HepG2 (cell line): ENCODE measurements around the gene ATP6V0A1. TPM values are rescaled to one million over a fixed set of nuclear protein-coding genes. Genes with fewer than 3 reads are reported as not detected.

Source experiments
- ATAC-seq: fragments of 200-7000 bp; cut with Tn5 transposase; 3 replicates; pipeline ENCODE4 v1.9.1; 2020; ENCODE audit warnings: mild to moderate bottlenecking, moderate library complexity
- BruUV-seq: library from RNA; stranded (reverse); fragments of 400-500 nt; replicated peaks from 2 replicates; lab custom pipeline; 2021; lab: Mats Ljungman, UMichigan
- CTCF ChIA-PET: fragments of 300-600 bp; formaldehyde crosslinking; extraction: SDS; loops from one replicate; lab custom pipeline; 2021; ENCODE audit warnings: low total read pairs, inconsistent platforms, low intra/inter-chr PET ratio; lab: Yijun Ruan, JAX
- POLR2A ChIA-PET: fragments of 350-600 bp; sonication (Branson Sonifier 250); formaldehyde crosslinking; loops from one replicate; lab custom pipeline; 2020; ENCODE audit warnings: antibody characterized with exemption, inconsistent platforms; lab: Yijun Ruan, JAX
- DNase-seq: peaks from one replicate; pipeline ENCODE4 v3.0.0-alpha.2; 2015; ENCODE audit warnings: low spot score
- FAIRE-seq: peaks from 3 replicates; lab custom pipeline; 2011; peaks lifted over from hg19 to GRCh38; lab: Jason Lieb, UNC
- H2AFZ ChIP-seq: one replicate; pipeline ENCODE4 v1.6.1; 2011; ENCODE audit warnings: low read length, inconsistent platforms
- H3K27ac ChIP-seq: fragments of 300-600 bp; 3 replicates; pipeline ENCODE4 v1.8.0; 2011; ENCODE audit warnings: mixed run types, mild to moderate bottlenecking, mixed read lengths, low read length, inconsistent platforms; ENCODE audit not compliant: insufficient read depth; ENCODE audit errors: extremely low read length
- H3K27me3 ChIP-seq, 2 experiments: fragments of 200-600 bp in 1 of 2; 2 replicates in 1 of 2; 3 replicates in 1 of 2; pipeline versions ENCODE4 v1.6.0 to v1.8.0; 2011; ENCODE audit warnings: low read length in 2 of 2, mild to moderate bottlenecking in 2 of 2, moderate library complexity in 2 of 2, inconsistent platforms in 1 of 2; ENCODE audit not compliant: insufficient read depth in 2 of 2, control insufficient read depth in 1 of 2
- H3K36me3 ChIP-seq, 2 experiments: fragments of 200-600 bp in 1 of 2; replicated peaks in 1 of 2; 2 replicates in 1 of 2; 3 replicates in 1 of 2; pipeline versions ENCODE4 v1.5.1 to v1.8.0; 2011; ENCODE audit warnings: low read length in 2 of 2, inconsistent platforms in 1 of 2; ENCODE audit not compliant: insufficient read depth in 2 of 2, control insufficient read depth in 1 of 2
- H3K4me1 ChIP-seq: 2 replicates; pipeline ENCODE4 v1.5.1; 2012; ENCODE audit warnings: low read length, inconsistent platforms; ENCODE audit not compliant: insufficient read depth
- H3K4me2 ChIP-seq: 2 replicates; pipeline ENCODE4 v1.6.0; 2011; ENCODE audit warnings: low read depth, low read length, inconsistent platforms
- H3K4me3 ChIP-seq, 3 experiments: fragments of 200-600 bp in 1 of 3; sonication (generic), shearing (Covaris generic) in 1 of 3; replicated peaks in 1 of 3; 2 replicates each; pipeline ENCODE4 v1.5.1; 2011 to 2016; ENCODE audit warnings: low read length in 3 of 3, inconsistent platforms in 2 of 3, low read depth in 2 of 3, mild to moderate bottlenecking in 2 of 3, control low read depth in 1 of 3, mixed read lengths in 1 of 3; ENCODE audit not compliant: insufficient read depth in 1 of 3
- H3K79me2 ChIP-seq: one replicate; pipeline ENCODE4 v1.6.1; 2011; ENCODE audit warnings: low read length, inconsistent platforms; ENCODE audit not compliant: insufficient read depth
- H3K9ac ChIP-seq: 2 replicates; pipeline ENCODE4 v1.6.0; 2011; ENCODE audit warnings: mild to moderate bottlenecking, low read depth, low read length, inconsistent platforms; ENCODE audit not compliant: insufficient read depth
- H3K9me3 ChIP-seq: 2 replicates; pipeline ENCODE4 v1.5.1; 2012; ENCODE audit warnings: mild to moderate bottlenecking, low read length
- H4K20me1 ChIP-seq: 2 replicates; pipeline ENCODE4 v1.6.0; 2011; ENCODE audit warnings: inconsistent platforms, mild to moderate bottlenecking, low read length, moderate library complexity; ENCODE audit not compliant: insufficient read depth
- EP300 ChIP-seq, 3 experiments: sonication (generic) in 1 of 3; formaldehyde crosslinking in 1 of 3; IDR thresholded peaks; 2 replicates each; pipeline versions ENCODE4 v1.5.1 to v1.6.1; 2011 to 2020; ENCODE audit warnings: low read depth in 2 of 3, low read length in 2 of 3, borderline replicate concordance in 1 of 3, improper control_type of control experiment in 1 of 3, mild to moderate bottlenecking in 1 of 3, missing genetic modification reagents in 1 of 3, moderate library complexity in 1 of 3
- GFI1 ChIP-seq: sonication (generic); formaldehyde crosslinking; IDR thresholded peaks from 2 replicates; pipeline ENCODE4 v1.5.0; 2020; ENCODE audit warnings: missing genetic modification reagents, mild to moderate bottlenecking, borderline replicate concordance
- KLF6 ChIP-seq: IDR thresholded peaks from 2 replicates; pipeline ENCODE4 v1.8.0; 2016; ENCODE audit warnings: missing biosample characterization, missing genetic modification reagents
- TRIM24 ChIP-seq: sonication (generic); formaldehyde crosslinking; IDR thresholded peaks from 2 replicates; pipeline ENCODE4 v1.8.0; 2022; ENCODE audit warnings: mild to moderate bottlenecking, missing genetic modification reagents
- ZMYM3 ChIP-seq: sonication (generic); formaldehyde crosslinking; IDR thresholded peaks from 2 replicates; pipeline ENCODE4 v1.5.1; 2020; ENCODE audit warnings: mild to moderate bottlenecking, missing genetic modification reagents
- ZNF367 ChIP-seq: sonication (generic); formaldehyde crosslinking; IDR thresholded peaks from 2 replicates; pipeline ENCODE4 v1.4.0; 2020; ENCODE audit warnings: missing genetic modification reagents, borderline replicate concordance
- ZNF446 ChIP-seq: sonication (generic); formaldehyde crosslinking; IDR thresholded peaks from 2 replicates; pipeline ENCODE4 v1.5.0; 2020; ENCODE audit warnings: mild to moderate bottlenecking, missing genetic modification reagents
- ZNF460 ChIP-seq: sonication (generic); formaldehyde crosslinking; IDR thresholded peaks from 2 replicates; pipeline ENCODE4 v1.5.1; 2020; ENCODE audit warnings: missing genetic modification reagents, mild to moderate bottlenecking, borderline replicate concordance
- ZNF674 ChIP-seq: sonication (generic); formaldehyde crosslinking; IDR thresholded peaks from 2 replicates; pipeline ENCODE4 v1.5.0; 2020; ENCODE audit warnings: low read depth, mild to moderate bottlenecking, missing genetic modification reagents
- WGBS: methylation state at CpG from one replicate; pipeline ENCODE4 v1.1.6; 2017; ENCODE audit warnings: low lambda C conversion rate; 5-methylcytosine and 5-hydroxymethylcytosine counted together
- in situ Hi-C: cut with HindIII; loops from 2 replicates; pipeline ENCODE4 v1.10.0; 2017; ENCODE audit warnings: low pct_unique_long_range_greater_than_20kb; ENCODE audit not compliant: extremely low pct_ligation_motif_present
- intact Hi-C: fragments of 100-400 bp; cut with micrococcal nuclease; formaldehyde crosslinking; loops from one replicate; pipeline ENCODE4 v1.10.0; 2022; ENCODE audit not compliant: unreplicated experiment
- polyA plus RNA-seq, 8 experiments: library from polyadenylated mRNA; depleted of rRNA in 3 of 8; stranded (reverse) in 7 of 8; unstranded in 1 of 8; fragments of >200 nt; fragmentation: Illumina TruSeq in 4 of 8; extraction: Trizol in 4 of 8; gene quantifications; 2 replicates each; pipeline versions ENCODE4 v1.2.1 to v1.2.3, GENCODE V29; 2011 to 2016; ENCODE audit warnings: low read depth in 4 of 8, missing spikeins in 1 of 8, mixed read lengths in 1 of 8; ENCODE audit not compliant: insufficient read depth in 1 of 8
- total RNA-seq, 5 experiments: library from RNA; depleted of rRNA; stranded (reverse); fragments of >200 nt; fragmentation: Illumina TruSeq; extraction: Trizol; gene quantifications; 2 replicates each; pipeline ENCODE4 v1.2.3, GENCODE V29; 2016; ENCODE audit warnings: low read depth in 1 of 5
- TF ChIP-seq, protein P1 (sequence below): sonication (generic); formaldehyde crosslinking; IDR thresholded peaks from 2 replicates; pipeline ENCODE4 v1.5.0; 2020; ENCODE audit warnings: mild to moderate bottlenecking, missing genetic modification reagents, moderate library complexity
- TF ChIP-seq, protein P2 (sequence below): sonication (generic); formaldehyde crosslinking; IDR thresholded peaks from 2 replicates; pipeline ENCODE4 v1.5.0; 2020; ENCODE audit warnings: missing genetic modification reagents
- TF ChIP-seq, protein P3 (sequence below): IDR thresholded peaks from 2 replicates; pipeline ENCODE4 v1.4.0; 2020; ENCODE audit warnings: mild to moderate bottlenecking, missing genetic modification reagents

The ATP6V0A1 gene
- total and polyA plus RNA-seq, 2 of the 13 experiments (the other 11 are each of a cell fraction or from before 2014, with no cell fraction given), result 27.9 to 54.1 TPM

DNA sequence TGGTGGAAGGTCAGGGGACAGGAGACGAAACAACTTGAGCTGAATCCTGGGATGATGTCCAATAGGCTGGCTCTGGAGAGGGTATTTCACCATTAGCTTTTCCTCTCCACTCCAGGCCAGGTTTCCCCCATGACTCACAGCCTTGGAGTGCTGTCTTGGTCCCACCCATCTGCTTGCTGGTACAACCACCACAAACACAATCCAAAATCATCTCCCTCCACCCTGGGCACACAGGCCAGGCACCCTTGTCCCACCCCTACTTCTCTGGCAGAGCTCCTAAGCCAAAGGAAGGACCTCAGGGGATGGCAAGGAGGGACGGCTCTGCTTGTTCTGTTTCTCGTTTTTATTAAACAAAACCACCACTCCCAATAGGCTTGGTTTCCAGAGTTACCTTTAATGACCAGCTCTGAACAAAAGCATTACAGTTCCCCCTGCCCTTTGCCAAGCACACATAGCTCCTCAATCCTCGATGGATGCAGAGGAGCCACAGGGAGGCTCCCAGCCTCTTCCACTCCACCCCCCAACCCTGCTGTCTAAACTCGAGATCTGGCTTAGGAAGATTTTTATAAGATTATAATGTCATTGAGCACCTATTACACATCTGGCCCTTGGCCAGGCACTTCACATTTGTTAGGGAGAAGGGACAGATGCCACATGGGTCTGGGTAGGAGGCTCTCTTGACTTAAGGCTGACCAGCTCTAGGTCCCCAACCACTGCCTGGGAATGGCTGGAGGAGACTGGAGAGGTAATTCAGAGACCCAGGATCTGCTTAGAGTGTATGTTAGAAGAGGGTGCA lies 49.0 kb upstream of the ATP6V0A1 start:
- DNase-seq (no peak), FAIRE-seq (no peak), ATAC-seq (no peak)
- Histone ChIP-seq H4K20me1 (no peaks in the 10 kb centered on the region), H3K79me2 (peaks cover 3% of the 10 kb centered on the region), H3K27me3 (no peaks in the 10 kb centered on the region), H3K4me3 (no peak overlapping the region), H3K27ac (no peak overlapping the region), H3K36me3 (peaks cover 6 to 8% of the 10 kb centered on the region in 2 experiments; a peak in 4 of 5 replicates), H2AFZ (no peak overlapping the region), H3K4me2 (no peak overlapping the region), H3K4me1 (0 out of 2 replicates have a peak, but pooled peaks cover 8% of the 10 kb centered on the region), H3K9me3 (no peaks in the 10 kb centered on the region), H3K9ac (no peak overlapping the region)
- intact Hi-C loops, result no loop called here
- in situ Hi-C loops, result no loop called here
- ChIA-PET POLR2A (interaction anchor here (0.5 kb wide), 1 partner anchor 116 kb away, joined by 3 read pairs; no protein-coding TSS in a partner anchor), CTCF (no interaction called here)
- no TSS peak for BruUV-seq
- WGBS, result 54% methylated on average over 5 of the region's 5 CpGs
- TF ChIP-seq TRIM24 (CRISPR knock-in tag) (no peak), ZNF674 (CRISPR knock-in tag) (no peak), ZNF367 (CRISPR knock-in tag) (no peak), GFI1 (CRISPR knock-in tag) (no peak), ZMYM3 (CRISPR knock-in tag) (no peak), ZNF446 (CRISPR knock-in tag) (no peak), ZNF460 (CRISPR knock-in tag) (no peak), KLF6 (CRISPR knock-in tag) (no peak), EP300 (IDR thresholded peaks at IDR 0.05; ENCODE audit: low read depth in 2 of 2, low read length in 2 of 2) (no peak), EP300 (CRISPR knock-in tag; IDR thresholded peaks at IDR 0.05; ENCODE audit: borderline replicate concordance) (no peak)
- TF ChIP-seq, protein P1, sequence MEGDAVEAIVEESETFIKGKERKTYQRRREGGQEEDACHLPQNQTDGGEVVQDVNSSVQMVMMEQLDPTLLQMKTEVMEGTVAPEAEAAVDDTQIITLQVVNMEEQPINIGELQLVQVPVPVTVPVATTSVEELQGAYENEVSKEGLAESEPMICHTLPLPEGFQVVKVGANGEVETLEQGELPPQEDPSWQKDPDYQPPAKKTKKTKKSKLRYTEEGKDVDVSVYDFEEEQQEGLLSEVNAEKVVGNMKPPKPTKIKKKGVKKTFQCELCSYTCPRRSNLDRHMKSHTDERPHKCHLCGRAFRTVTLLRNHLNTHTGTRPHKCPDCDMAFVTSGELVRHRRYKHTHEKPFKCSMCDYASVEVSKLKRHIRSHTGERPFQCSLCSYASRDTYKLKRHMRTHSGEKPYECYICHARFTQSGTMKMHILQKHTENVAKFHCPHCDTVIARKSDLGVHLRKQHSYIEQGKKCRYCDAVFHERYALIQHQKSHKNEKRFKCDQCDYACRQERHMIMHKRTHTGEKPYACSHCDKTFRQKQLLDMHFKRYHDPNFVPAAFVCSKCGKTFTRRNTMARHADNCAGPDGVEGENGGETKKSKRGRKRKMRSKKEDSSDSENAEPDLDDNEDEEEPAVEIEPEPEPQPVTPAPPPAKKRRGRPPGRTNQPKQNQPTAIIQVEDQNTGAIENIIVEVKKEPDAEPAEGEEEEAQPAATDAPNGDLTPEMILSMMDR, result no peak
- TF ChIP-seq, protein P2, sequence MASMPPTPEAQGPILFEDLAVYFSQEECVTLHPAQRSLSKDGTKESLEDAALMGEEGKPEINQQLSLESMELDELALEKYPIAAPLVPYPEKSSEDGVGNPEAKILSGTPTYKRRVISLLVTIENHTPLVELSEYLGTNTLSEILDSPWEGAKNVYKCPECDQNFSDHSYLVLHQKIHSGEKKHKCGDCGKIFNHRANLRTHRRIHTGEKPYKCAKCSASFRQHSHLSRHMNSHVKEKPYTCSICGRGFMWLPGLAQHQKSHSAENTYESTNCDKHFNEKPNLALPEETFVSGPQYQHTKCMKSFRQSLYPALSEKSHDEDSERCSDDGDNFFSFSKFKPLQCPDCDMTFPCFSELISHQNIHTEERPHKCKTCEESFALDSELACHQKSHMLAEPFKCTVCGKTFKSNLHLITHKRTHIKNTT, result no peak
- TF ChIP-seq, protein P3, sequence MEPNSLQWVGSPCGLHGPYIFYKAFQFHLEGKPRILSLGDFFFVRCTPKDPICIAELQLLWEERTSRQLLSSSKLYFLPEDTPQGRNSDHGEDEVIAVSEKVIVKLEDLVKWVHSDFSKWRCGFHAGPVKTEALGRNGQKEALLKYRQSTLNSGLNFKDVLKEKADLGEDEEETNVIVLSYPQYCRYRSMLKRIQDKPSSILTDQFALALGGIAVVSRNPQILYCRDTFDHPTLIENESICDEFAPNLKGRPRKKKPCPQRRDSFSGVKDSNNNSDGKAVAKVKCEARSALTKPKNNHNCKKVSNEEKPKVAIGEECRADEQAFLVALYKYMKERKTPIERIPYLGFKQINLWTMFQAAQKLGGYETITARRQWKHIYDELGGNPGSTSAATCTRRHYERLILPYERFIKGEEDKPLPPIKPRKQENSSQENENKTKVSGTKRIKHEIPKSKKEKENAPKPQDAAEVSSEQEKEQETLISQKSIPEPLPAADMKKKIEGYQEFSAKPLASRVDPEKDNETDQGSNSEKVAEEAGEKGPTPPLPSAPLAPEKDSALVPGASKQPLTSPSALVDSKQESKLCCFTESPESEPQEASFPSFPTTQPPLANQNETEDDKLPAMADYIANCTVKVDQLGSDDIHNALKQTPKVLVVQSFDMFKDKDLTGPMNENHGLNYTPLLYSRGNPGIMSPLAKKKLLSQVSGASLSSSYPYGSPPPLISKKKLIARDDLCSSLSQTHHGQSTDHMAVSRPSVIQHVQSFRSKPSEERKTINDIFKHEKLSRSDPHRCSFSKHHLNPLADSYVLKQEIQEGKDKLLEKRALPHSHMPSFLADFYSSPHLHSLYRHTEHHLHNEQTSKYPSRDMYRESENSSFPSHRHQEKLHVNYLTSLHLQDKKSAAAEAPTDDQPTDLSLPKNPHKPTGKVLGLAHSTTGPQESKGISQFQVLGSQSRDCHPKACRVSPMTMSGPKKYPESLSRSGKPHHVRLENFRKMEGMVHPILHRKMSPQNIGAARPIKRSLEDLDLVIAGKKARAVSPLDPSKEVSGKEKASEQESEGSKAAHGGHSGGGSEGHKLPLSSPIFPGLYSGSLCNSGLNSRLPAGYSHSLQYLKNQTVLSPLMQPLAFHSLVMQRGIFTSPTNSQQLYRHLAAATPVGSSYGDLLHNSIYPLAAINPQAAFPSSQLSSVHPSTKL (CRISPR knock-in tag), result no peak
